Esophagus mucosa (tissue), 1 donor: ENCODE measurements around the gene MYBPC3. TPM values are rescaled to one million over a fixed set of nuclear protein-coding genes. Genes with fewer than 3 reads are reported as not detected.
"Not testable (repeated sequence)": the region's sequence is repeated elsewhere in the genome, so short reads cannot be mapped to it uniquely, and the experiment has no call there.

Experiments
- ATAC-seq: fragments of 200-7000 bp; cut with Tn5 transposase; one replicate; pipeline ENCODE4 v1.9.1; 2020
- total RNA-seq: library from RNA; stranded (reverse); gene quantifications from one replicate; pipeline ENCODE4 v1.2.4, GENCODE V29; 2023
- donor health status: DM: yes; HTN: yes; CAD: no.

MYBPC3 gene
- total RNA-seq, 1 donor from 2014 or later, result not detected

- no peak for ATAC-seq
Measured at GRCh38 chr11:47336595-47336994, 15.9 kb downstream of the MYBPC3 start.

DNA sequence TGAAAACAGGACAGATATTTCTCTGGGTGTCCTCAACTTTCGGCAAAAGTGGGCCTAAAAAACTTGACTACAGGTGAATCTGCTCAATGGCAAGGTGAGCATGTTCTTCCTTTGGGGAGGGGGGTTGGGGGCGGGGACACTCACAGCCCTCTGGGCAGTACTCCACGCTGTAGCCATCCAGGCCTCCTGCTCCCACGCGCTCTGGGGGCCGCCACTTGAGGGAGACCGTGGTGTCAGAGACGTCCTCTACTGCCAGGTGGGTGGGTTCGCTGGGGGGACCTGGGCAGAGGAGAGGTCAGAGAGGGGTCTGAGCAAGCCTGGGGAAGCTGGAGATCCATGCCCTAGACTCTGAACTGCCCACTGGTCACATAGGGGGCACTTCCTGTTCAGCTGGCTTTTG lies 16.8 kb downstream of the MYBPC3 start:
- no peak for ATAC-seq

- not testable (repeated sequence) for ATAC-seq
Measured at GRCh38 chr11:47334699-47335411, 17.6 kb downstream of the MYBPC3 start.

DNA sequence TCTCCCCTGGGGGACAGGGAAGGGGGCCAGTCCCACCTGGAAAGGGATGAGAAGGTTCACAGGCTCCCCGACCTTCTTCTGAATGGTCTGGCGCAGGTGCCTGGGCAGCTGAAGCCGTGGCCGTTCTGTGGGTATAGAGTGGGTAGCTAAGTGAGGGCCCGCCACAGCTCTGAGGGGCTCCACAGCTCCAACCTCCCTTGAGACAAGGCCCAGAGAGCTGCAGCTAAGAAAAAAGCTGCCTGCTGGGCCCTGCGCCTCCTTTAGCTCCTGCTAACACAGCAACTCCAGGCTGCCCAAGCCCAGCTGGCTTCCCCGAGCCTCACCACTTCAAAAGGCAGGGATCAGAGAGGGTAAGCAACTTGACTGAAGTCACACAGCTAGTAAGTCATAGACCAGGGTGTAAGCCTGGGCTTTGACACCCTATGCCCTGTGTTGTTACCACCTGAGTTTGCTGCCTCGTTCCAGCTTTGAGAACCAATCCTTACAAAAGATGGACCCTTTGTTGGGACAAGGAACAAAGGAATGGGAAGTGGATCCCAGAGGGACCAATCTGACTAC lies 18.5 kb downstream of the MYBPC3 start:
- ATAC-seq, result no peak

DNA sequence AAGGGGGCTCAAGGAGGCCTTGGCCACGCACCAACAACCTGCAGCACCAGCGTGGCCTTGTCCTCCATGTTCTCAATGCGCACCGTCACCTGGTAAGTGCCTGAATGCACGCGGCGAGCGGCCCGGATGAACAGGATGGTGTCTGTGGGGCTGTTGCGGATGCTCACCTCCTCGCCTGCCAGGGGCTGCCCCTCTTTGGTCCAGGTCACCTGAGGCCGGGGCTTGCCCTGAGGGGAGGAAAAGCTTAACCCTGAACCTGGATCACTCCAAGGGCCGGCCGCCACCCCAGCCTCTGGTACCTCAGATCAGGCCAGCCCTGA lies 19.0 kb downstream of the MYBPC3 start:
- no peak for ATAC-seq

GRCh38 chr11:47332791-47333525 lies 19.5 kb downstream of the MYBPC3 start:
- ATAC-seq, result no peak

DNA sequence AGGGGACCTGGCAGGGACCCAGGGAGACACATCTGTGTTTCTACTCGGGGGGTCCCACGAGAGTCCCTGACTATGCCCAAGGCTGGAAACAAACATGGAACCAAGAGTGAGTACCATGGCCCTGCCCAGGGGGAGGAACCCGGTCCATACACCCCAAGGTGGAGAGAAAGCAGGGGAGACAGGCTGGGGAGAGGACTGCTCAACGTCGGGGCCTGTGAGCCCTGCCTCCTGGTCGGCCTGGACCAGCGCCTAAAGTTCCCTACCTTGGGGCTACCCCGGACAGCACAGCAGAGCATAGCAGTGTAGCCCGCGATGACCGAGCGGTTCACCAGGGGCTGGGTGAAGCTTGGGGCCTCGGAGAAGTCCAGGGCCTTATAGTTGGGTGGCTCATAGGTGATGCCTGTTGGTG lies 20.2 kb downstream of the MYBPC3 start:
- no peak for ATAC-seq

DNA sequence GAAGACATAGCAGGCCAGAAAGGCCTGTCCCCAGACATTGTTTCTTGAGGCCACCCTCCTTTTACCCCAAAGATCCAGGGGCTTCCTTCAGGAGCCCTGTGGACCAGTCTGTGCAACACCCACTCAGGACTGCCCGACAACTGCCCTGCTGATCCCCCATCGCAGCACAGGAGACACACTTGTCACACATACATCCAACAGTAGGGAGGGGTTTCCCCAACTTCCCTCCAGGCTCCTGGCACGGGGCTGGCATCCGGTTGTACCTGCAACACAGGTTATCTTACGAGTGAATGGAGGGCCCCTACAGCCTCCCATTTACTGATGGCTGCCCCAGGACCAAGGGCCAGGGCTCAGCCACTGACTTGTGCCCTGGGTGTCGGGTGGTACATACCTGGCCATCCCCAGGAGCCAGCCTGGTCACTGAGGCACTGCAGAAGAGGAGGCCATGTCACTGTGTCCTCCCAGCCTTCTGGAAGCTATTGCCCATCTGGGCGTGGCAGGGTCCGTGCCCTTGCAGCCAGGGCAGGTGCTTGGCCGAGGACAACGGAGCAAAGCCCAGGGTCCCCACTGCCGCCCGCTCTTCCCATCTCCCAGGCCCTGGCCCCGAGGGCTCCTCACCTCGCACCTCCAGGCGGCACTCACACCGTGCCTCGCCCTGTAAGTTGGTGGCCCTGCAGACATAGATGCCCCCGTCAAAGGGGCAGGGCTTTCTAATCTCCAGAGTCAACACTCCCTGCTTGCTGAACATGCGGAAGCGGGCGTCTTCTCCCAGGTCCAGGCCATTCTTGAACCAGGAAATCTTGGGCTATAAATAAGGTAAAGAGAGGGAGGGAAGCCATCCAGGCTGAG lies 20.8 kb downstream of the MYBPC3 start:
- peak; percentile 9 for ATAC-seq

DNA sequence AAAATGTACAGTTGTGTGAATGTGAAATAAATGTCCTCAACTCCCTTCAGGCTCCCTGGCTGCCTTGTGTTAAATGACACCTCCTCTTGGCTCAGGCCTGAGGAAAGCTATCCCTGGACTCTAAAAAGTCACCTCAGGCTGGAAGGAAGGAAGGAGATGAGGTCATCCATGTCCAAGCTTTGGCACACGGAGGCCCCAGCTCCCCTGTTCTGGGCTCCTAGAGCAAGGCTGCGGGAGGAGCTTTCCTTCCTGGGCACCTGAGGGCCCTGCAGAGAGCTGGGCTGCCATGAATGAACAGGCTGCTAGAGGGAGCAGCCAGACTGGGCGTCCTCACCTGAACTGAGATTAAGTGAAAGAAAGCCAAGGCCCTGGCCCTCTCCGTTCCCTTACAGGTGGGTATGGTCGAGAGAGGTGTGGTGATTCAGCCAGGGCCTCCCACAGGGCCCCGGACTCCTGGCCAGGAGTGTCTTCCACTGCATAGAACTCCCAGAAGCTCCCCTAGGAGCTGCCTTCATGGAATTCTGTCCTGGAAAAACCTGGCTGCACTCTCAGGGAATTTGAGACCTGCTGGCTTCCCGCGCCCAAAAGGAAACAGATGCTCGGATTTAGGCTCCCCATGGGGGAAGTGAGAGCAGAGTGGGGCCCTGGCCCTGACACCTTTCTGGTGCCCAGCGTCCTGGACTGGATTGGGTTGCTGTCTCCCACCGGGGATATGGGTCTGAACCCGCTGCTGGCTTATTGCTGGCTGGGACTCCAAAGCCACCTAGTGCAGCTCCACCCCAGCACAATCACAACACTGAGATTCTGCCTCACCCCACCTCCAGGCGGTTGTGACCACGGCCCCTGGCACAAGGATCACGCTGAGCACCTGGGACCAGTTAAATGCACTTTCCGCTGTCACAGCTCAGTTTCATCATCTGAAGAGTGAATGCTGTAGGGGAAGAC lies 22.2 kb downstream of the MYBPC3 start:
- ATAC-seq, result no peak

- ATAC-seq, result no peak
Measured at GRCh38 chr11:47329431-47329986, 23.0 kb downstream of the MYBPC3 start.

DNA sequence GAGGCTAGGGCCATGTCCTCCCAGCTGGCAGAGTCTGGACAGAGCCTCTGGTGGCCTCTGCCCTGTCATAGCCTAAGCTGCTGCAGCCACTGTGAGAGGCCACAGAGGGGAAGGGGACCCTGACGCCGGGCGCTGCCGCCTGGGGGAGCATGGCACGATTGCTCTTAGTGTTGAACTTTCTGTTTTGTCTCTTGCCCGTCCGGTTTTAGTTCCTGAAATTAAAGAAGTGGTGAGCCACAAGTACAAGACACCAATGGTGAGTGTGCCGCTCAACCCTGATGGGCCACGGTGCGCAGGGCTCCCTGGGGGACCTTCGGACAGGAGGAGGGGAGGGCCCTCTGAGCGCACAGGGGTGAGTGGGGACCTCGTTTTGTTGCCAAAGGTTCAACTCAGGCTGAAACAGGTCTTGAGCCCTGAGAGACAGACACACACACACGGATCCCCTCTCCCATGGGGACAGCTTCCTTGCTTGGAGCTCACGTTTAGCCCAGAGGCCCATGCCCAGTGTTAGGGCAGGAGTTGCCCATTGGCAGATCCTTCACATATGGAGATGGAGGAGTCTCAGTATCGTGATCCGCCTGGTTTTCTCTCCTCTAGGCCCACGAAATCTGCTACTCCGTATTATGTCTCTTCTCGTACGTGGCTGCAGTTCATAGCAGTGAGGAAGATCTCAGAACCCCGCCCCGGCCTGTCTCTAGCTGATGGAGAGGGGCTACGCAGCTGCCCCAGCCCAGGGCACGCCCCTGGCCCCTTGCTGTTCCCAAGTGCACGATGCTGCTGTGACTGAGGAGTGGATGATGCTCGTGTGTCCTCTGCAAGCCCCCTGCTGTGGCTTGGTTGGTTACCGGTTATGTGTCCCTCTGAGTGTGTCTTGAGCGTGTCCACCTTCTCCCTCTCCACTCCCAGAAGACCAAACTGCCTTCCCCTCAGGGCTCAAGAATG lies 23.8 kb downstream of the MYBPC3 start:
- ATAC-seq, result no peak

GRCh38 chr11:47327949-47328348 lies 24.6 kb downstream of the MYBPC3 start:
- no peak for ATAC-seq

GRCh38 chr11:47327025-47327424 lies 25.5 kb downstream of the MYBPC3 start:
- no peak for ATAC-seq

DNA sequence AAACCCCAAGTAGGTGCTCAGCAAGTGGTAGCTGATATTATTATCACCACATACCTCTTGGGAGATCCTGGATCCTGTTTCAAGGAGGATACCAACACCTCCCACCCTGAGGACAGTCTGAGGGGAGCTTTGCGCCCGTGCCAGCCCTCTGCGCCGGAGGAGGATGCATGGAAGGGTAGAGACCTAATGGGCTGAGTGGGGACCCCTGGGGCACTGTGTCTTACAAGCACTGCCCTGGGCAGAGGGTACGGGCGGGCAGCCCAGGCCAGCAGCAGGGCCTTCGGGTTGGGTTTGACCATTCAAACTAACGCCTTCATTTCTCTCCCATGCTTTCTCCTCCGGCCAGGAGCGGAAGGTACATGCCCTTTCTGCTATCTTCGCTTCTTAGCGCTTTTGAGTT lies 26.3 kb downstream of the MYBPC3 start:
- ATAC-seq, result no peak

DNA sequence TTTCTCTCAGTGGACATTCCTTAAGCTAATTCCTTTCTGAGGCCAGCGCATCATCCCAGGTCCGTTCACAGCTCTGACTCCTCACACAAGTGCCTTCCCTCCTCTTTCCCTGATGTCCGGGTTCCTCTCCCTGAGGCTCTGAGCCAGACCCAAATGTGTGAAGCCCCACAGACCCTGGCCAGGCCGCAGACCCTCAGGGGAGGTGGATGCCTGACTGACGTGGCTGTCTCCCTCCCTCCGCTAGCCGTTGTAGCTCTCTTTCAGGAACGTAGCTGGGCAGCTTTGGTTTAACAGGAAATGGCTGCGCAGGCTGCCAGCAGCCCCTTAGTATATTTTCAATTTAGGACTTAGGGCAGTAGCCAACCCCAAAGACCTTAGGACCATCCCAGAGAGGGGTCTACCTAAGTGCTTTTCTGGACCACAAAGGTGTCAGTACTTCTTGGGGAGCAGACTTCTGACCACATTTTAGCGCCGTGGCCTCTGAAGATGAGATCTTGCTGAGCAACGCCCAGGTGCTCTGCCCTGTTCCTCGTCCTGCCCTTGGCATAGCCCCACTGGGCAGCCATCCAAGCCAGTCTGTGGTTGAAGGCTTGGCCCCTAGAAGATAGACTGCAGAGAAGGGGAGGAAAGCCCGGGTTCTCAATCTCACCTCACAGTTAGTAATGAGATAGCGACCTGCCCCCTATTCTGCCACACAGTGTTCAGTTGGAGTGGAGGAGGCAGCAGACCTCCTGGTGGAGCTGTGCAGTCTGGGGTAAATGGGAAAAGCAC lies 27.0 kb downstream of the MYBPC3 start:
- ATAC-seq, result no peak

- no peak for ATAC-seq
Measured at GRCh38 chr11:47324520-47324919, 28.0 kb downstream of the MYBPC3 start.

GRCh38 chr11:47318166-47318565 lies 34.3 kb downstream of the MYBPC3 start:
- no peak for ATAC-seq

GRCh38 chr11:47317064-47317828 lies 35.3 kb downstream of the MYBPC3 start:
- no peak for ATAC-seq

- ATAC-seq, result not testable (repeated sequence)
Measured at GRCh38 chr11:47316501-47316900, 36.0 kb downstream of the MYBPC3 start.
